Fibroblast of mammary gland (primary cell): ENCODE results near the gene CREB3L2.

Experiments used
- DNase-seq: peaks from one replicate; pipeline ENCODE4 v3.0.0-alpha.2; 2010; ENCODE audit warnings: low read depth
- H3K4me3 ChIP-seq: 2 replicates; pipeline ENCODE4 v1.5.1; 2011; ENCODE audit warnings: low read depth, mild to moderate bottlenecking, low read length, moderate library complexity; ENCODE audit not compliant: control insufficient read depth
- CTCF ChIP-seq: conservative IDR thresholded peaks from 2 replicates; pipeline ENCODE4 v1.5.1; 2011; ENCODE audit warnings: low read depth, low read length, inconsistent platforms; ENCODE audit not compliant: control insufficient read depth, insufficient read depth

CREB3L2 gene

DNA sequence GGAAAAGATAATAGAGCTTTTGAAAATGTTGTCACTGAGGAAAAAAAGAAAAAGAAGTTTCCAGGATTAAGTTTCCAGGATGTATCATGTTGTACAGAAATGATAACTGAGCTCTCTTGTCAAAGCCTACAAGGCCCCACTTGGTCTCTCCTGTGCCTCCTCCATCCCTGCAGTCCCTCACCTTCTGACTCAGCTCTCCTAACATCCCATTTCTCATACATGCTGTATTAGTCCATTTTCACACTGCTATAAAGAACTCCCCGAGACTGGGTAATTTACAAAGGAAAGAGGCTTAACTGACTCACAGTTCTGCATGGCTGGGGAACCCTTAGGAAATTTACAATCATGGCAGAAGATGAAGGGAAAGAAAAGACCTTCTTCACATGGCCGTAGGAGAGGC is 151.3 kb downstream of the CREB3L2 start:
- TF ChIP-seq CTCF: no peak
- DNase-seq: peak; percentile 53
- no peak overlapping the region for H3K4me3 ChIP-seq

GRCh38 chr7:137848095-137848494 is 153.8 kb downstream of the CREB3L2 start:
- TF ChIP-seq CTCF: no peak
- DNase-seq: no peak
- H3K4me3 ChIP-seq: no peak overlapping the region

- TF ChIP-seq CTCF: no peak
- peak overlapping the region; percentile 58 for H3K4me3 ChIP-seq
- DNase-seq: peak; percentile 44
These were observed 154.3 kb downstream of the CREB3L2 start for GRCh38 chr7:137847568-137848050.

DNA sequence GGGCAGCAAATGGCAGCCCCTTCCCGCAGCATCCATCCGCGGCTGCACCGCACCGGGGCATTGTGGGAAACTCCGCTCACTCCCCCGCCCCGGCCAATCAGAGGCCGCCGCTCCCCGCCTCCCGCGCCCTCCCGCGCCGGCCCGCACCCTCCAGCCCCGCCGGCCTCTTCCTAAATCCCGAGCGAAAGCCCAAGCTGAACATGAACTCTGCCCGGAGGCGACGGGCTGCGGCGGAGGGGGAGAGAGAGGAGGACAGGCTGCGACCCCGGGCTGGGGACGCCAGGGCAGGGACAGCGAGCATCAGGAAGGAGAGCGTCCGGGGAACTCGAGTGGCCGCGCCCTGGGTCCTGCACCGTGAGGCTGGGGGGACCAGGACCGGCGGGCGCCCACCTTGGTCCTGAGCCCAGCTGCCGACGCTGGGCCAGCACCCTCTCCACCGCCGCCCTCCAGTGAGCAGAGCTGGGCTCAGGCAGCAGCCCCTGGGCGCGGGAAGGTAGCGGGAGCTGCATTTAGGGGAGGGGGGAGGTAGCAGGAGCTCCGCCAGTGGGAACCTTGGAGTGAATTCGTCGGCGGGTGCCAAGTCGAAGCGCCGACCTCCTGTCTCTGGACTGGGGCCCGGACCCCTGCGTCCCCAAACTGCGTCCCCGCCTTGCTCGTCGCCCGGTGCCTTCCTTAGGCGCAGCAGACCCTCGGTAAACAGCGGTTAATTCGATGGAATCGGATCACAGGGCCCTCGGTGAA is 154.9 kb downstream of the CREB3L2 start, which contains the start of gene DGKI:
Gene DGKI (minus strand): TSS at position 148 of the 741 bp plus-strand sequence.
- H3K4me3 ChIP-seq: peak within 1 kb of the TSS; percentile 58
- DNase-seq: no peak
- no peak for TF ChIP-seq CTCF

GRCh38 chr7:137846549-137846826 is 155.4 kb downstream of the CREB3L2 start:
- peak overlapping the region; percentile 58 for H3K4me3 ChIP-seq
- DNase-seq: no peak
- TF ChIP-seq CTCF: no peak

DNA sequence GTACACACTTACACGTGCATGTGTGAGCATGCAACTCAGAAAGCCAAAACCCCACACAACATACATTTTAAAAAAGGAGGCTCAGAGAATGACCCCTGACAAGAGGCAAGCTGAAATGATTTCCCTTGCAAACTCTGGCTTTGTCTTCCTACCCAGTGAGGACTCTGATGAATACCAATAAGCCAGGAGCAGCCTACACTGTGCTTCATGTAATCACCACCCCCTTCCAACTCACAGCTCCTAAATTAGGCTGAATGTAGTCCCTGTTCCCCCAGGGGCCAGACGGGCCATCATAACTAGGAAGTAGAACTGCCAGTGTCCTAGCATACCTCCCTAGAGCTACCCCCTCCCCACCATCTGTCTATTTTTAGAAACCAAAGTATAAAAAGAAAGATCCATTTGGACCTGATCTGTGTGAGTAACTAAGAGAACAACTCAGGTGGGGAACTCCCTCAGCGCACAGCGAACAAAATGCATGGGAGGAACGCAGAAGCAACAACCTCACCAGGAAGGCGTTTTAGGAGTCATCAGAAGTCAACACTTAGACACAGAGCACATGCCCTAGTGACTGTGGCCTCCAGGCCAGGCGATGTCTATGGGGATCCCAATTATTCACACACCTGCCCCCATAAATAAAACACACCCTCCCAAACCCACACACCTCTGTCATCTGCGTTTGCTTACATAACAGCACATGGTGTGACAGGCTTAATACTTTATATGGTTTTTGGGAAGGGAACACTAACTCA is 157.0 kb downstream of the CREB3L2 start:
- no peak overlapping the region for H3K4me3 ChIP-seq
- TF ChIP-seq CTCF: no peak
- no peak for DNase-seq
